ENCODE data around the gene GAB2.
"Not testable (repeated sequence)": the region's sequence is repeated elsewhere in the genome, so short reads cannot be mapped to it uniquely, and the experiment has no call there.

GAB2 gene

DNA sequence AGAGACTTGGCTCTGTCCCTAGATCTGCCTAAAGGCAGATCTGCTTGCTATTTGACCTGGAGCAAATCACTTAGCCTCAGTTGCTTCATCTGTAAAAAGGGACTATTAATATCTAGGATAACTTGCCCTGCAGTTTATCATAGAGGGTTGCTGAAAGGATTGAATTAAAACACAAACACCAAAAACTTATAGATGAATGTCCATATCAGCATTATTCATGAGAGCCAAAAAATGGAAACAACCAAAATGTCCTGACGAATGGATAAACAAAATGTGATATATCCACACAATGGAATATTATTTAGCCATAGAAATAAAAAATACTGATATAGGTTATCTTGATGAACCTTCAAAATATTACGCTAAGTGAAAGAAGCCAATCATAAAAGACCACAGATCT is 161.7 kb downstream of the GAB2 start:
- FAIRE-seq, result no peak

DNA sequence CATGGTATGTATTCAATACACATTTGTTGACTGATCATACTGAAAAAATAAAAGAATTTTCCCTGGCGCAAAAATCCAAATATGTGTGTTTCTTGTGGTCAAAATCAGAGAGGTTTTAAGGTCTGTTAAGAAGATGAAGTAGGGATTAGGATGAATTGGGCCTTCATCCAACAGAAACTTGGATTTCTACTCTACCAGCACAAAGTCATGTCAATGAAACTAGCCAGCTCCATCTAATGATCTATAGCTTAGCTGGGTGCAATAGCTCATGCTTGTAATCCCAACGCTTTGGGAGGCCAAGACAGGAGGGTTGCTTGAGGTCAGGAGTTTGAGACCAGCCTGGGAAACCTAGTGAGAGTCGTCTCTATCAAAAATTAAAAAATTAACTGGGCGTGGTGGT is 163.4 kb downstream of the GAB2 start:
- no peak for FAIRE-seq
- DNase-seq (ENCODE audit: low spot score), result no peak

More for the DNA sequence above, 161.7 kb downstream of the GAB2 start:
- no peak for DNase-seq (ENCODE audit: low spot score)

DNA sequence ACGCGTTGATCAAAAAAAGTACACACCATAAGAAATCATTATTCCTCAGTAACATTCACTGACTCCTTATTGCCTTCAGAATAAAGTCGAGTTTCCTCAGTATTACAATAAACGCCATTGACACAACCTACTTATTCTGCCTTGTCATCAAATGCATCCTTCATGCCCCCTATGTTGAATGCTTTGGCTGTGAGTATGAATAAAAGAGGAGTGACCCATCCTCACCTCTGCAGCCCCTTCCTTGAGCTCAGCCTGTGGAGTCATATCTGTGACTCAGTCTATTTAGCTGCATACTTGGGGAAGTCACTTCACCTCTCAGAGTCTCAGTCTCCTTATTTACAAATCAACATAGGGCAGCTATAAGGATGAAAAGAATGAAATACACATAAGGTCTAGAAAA is 163.8 kb downstream of the GAB2 start:
- DNase-seq (ENCODE audit: low spot score) (no peak), FAIRE-seq (no peak)

GRCh38 chr11:78251083-78251775 is 166.4 kb downstream of the GAB2 start:
- FAIRE-seq, result no peak
- no peak for DNase-seq (ENCODE audit: low spot score)

GRCh38 chr11:78250099-78250498 is 167.5 kb downstream of the GAB2 start:
- FAIRE-seq (no peak), DNase-seq (ENCODE audit: low spot score) (no peak)

DNA sequence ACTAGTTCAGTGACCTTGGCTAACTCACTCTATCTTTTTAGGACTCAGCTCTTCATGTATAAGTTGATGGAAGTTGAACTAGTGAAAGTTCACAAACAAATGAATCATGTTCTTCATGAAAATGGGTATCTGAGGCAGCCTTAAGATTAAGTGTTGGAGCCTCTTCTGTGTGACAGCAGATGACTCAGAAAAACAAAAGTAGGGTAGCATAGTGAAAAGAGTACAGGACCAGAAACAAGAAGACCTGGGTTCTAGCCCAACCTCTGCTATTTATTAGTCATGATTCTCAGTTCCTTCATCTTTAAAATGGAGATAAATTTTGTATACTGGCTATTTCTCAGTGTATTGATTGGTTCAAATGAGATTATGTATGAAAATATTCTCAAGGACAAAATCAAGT is 168.7 kb downstream of the GAB2 start:
- FAIRE-seq, result no peak

DNA sequence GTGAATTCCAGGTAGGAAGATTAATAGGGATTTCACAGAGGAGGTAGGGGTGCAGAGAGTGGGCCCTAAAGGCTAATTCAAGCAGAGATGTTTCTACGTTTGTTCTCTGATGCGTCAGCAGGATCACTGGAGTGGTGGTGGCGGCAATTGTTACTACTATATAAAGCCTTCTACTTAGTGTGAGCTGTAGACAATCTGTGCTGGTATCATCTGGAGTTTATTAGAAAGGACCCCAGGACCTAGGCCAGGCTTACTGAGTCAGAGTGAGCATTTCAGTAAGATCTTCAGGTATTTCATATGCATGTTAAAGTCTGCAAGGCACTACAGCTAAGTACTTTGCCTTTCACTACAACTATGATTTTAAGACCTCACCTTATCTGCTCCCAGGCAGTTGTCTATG is 169.4 kb downstream of the GAB2 start:
- FAIRE-seq, result no peak
- no peak for DNase-seq (ENCODE audit: low spot score)

More for the DNA sequence above, 168.7 kb downstream of the GAB2 start:
- DNase-seq (ENCODE audit: low spot score), result no peak

DNA sequence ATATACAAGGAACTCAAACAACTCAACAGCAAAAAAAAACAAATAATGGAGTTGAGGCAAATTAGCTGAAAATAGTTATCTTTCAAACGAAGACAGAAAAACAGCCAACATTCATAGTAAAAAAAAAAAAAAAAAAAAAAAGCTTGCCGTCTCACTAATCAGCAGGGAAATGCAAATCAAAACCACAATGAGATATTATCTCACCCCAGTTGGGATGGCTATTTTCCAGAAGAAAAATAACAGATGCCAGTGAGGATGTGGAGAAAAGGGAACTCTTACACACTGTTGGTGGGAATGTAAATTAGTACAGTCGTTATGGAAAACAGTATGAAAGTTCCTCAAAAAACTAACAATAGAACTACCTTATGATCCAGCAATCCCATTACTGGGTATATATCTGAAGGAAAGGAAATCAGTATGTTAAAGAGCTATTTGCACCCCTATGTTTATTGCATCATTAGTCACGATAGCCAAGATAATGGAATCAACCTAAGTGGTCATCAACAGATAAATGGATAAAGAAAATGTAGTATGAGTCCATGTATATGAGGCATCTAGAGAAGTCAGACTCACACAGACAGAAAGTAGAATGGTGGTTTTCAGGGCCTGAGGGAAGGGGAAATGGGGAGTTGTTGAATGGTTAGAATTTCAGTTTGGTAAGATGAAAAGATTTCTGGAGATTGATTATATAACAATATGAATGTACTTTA is 172.9 kb downstream of the GAB2 start:
- DNase-seq (ENCODE audit: low spot score), result no peak
- no peak for FAIRE-seq

DNA sequence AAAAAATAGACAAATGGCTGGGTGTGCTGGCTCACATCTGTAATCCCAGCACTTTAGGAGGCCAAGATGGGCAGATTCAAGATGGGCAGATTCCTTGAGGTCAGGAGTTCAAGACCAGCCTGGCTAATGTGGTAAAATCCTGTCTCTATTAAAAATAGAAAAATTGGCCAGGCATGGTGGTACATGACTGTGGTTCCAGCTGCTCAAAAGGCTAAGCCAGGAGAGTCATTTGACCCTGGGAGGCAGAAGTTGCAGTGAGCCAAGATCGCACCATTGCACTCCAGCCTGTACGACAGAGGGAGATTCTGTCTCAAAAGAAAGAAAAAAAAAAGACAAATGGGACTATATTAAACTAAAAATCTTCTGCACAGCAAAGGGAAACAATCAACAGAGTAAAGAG is 173.5 kb downstream of the GAB2 start:
- no peak for DNase-seq (ENCODE audit: low spot score)
- FAIRE-seq, result no peak

DNA sequence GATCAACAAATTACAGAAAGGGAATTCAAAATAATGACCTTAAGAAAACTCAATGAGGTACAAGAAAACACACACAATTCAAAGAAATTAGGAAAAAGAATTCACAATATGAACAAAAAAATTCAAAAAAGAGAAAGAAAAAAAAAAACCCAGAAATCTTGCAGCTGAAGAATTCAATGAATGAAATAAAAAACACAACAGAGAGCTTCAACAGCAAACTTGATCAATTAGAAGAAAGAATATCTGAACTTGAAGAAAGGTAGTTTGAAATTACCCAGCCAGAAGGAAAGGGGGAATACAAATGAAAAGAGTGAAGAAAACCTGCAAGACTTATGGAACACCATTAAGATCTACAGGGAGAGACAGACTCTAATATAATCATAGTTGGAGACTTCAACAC is 176.1 kb downstream of the GAB2 start:
- no peak for FAIRE-seq

GRCh38 chr11:78239781-78240180 is 177.8 kb downstream of the GAB2 start:
- no peak for DNase-seq (ENCODE audit: low spot score)
- FAIRE-seq, result no peak

More for the DNA sequence above, 176.1 kb downstream of the GAB2 start:
- DNase-seq (ENCODE audit: low spot score), result no peak

- FAIRE-seq, result no peak
These were observed 180.2 kb downstream of the GAB2 start for GRCh38 chr11:78237293-78238046.

DNA sequence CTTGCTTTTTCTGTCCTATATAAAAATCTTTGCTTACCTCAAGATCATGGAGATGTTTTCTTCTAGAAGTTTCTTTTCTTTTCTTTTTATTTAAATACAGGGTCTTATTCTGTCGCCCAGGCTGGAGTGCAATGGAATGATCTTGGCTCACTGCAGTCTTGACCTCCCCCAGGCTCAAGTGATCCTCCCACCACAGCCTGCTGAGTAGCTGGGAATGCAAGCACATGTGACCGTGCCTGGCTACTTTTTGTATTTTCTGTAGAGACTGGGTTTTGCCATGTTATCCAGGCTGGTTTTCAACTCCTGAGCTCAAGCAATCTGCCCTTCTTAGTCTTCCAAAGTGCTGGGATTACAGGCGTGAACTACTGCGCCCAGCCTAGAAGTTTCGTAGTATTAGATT is 183.6 kb downstream of the GAB2 start:
- FAIRE-seq (no peak), DNase-seq (ENCODE audit: low spot score) (no peak)

More at GRCh38 chr11:78237293-78238046, 180.2 kb downstream of the GAB2 start:
- DNase-seq (ENCODE audit: low spot score), result no peak

- not testable (repeated sequence) for DNase-seq (ENCODE audit: low spot score); FAIRE-seq
These were observed 184.6 kb downstream of the GAB2 start for GRCh38 chr11:78233046-78233445.

DNA sequence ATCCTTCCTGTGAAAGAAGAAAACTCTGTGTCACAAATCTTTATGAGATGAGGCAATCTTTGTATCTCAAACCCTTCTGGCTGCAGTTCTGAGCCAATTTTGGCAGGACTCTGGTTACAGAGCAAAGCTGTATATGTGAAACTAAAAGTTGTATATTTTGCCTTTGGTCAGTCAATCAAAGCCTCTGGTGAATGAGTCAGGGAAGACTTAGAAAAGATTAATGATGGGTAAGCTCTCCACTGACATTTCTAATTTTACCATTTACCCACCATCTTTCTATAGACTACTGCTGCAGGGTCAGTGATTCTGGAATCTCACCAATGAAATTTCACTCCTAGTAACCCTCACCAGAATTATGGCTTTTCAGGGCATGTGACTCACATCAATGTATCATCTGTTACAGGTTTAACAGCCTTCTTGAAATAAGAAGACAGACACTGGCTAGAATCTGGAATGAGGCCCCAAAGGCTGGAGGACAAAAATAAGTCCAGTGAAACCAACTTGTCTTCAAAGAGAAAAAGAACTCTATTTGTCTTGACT is 185.6 kb downstream of the GAB2 start:
- DNase-seq (ENCODE audit: low spot score) (no peak), FAIRE-seq (no peak)

DNA sequence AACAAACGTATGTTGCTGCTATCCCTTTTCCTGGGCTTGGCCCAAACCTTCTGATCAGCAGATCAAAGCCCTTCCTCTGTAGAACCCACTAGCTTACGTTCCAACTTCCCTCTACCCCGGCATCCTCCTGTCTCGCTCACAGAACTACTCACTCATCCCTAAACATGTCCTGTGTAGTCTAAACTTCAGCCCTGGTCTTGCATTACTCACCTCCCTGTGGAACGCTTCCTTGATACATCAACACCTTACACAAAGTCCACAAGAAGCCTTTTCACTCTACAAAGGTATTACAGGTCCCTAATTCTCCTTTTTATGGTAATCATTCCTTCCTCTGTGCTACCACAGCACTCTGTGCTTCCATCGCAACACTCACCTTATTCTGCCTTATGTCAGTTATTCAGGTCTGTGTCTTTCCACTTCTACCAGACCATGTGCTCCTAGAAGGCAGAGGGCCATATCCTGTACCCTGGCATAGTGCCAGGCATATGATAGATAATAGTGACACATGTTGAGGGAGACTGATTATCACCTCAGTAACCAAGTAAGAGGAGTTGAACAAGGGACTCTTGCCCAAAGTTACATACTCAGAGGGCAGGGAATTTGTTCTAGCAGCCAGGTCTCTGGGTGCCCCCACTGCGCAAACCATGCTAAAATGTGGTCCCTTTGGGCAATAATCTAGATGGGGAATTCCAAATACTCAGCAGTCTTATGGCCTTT is 187.3 kb downstream of the GAB2 start:
- FAIRE-seq (no peak), DNase-seq (ENCODE audit: low spot score) (no peak)

DNA sequence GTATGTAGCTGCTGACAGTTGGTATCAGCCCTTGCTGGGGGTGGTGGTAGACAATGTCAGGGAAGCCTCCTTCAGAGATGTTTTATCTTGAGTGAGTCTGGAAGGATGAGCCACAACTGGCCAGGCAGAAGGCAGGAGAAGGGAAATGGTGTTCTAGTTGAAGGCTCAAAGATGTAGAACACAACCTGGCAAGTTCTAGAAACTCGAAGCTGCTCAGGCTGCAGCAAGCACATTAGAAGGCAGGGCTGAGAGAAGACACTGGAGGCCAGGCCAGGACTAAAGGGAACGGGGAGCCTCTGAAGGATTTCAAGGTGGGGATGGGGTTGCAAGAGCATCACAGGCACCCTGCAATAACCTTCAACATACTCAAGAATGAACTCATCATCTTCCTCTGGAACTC is 188.5 kb downstream of the GAB2 start:
- DNase-seq (ENCODE audit: low spot score) (no peak), FAIRE-seq (no peak)

DNA sequence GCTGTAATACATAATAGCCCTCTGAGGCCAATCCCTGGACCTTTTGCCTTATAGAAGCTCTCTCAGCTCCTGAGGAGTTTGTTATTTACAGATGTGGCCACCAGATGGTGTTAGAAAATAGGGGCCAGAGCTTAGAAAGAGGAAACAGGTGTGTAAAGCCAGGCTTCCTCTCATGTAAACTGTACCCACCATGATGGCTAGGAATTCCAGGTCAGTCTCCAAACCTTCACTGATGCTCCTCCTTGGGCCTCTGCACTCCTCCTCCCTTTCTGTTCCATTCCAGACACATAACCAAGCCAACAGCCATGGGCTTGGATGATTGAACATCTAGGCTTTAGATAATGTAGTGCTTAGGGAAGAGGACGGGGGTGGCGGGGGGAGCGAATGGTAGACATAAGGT is 189.2 kb downstream of the GAB2 start:
- peak; percentile 60 for DNase-seq (ENCODE audit: low spot score)
- FAIRE-seq, result no peak

DNA sequence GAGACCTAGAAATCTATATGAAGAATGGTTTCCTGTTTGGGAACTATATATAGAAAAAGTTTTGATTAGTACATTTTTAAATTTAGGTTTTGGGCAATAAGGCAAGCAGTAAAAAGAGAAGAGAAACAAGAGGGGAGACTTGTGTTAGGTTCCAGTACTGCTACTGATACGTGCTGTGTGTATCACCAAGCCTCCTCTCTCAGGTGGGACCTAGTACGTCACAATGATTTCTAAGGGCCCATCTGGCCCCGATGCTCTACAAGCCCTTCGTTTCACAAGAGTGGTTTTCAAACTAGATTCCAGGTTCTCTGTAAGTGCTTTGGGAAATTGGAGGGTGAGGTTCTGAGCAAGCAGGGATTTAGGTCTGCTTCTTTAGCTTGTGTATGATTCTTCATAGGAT is 189.7 kb downstream of the GAB2 start:
- DNase-seq (ENCODE audit: low spot score), result no peak
- FAIRE-seq, result no peak

DNA sequence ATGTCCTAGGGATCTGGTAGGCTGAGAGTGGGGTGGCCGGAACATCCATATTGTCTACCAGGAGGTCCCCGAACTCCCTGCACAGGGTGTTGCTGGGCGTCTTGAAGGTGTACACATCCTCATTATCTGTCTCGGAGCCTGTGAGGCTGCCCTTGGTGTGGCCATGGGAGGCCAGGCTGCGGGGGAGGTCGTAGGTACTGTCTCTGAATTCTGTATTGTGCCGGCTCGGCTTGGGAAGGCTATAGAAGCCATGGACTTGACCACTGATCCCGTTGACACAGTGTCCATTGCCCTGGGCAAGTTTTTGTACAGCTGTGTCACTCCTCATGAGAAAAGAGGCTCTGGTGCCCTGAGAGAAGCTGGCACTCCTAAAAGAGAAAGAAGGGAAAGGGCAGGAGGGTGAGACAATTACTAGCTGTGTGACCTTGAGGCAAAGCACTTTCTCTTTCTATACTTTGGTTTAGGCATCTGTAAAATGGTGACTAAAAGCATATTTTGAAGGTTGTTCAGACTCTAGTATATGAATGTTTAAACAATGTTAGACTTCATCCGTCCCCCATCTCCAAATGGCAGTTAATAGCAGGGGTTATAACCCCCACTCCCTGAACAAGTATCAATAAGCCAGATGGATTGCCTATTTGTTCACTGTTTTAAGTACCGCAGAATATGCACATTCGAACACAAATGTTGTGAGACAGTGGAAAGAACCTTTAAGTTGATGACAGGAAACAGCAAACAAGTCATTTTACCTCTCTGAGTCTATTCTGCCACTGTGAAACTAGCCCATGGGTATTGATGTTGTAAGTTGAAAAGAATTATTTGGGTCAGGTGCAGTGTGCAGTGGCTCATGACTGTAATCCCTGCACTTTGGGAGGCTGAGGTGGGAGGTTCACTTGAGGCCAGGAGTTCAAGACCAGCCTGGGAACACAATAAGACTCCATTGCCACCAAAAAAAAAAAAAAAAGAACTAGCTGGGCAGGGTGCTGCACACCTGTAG is 190.6 kb downstream of the GAB2 start:
- no peak for DNase-seq (ENCODE audit: low spot score)
- FAIRE-seq, result no peak
